Esophagus muscularis mucosa (tissue), 4 donors: Measurements from ENCODE around the gene DYNC2I2. TPM values are rescaled to one million over a fixed set of nuclear protein-coding genes. Genes with fewer than 3 reads are reported as not detected.

Experiments
- DNase-seq: peaks from one replicate; pipeline ENCODE4 v3.0.0-alpha.2; 2017; ENCODE audit errors: extremely low spot score
- H3K27ac ChIP-seq, 4 donors: fragments of 200-600 bp; sonication (generic); replicated peaks in 1 of 4; 1 replicate in 3 of 4; 2 replicates in 1 of 4; pipeline ENCODE4 v1.5.1; 2016 to 2019; ENCODE audit warnings: mild to moderate bottlenecking in 1 of 4
- H3K27me3 ChIP-seq, 4 donors: fragments of 200-600 bp; sonication (generic); one replicate each; pipeline versions ENCODE4 v1.5.1 to v1.6.0; 2016 to 2019
- H3K36me3 ChIP-seq, 4 donors: fragments of 200-600 bp; sonication (generic); one replicate each; pipeline ENCODE4 v1.5.1; 2016 to 2019
- H3K4me1 ChIP-seq, 4 donors: fragments of 200-600 bp; sonication (generic); one replicate each; pipeline ENCODE4 v1.5.1; 2016 to 2019
- H3K4me3 ChIP-seq, 4 donors: fragments of 200-600 bp; sonication (generic); 1 replicate in 2 of 4; 2 replicates in 2 of 4; pipeline ENCODE4 v1.5.1; 2016 to 2019; ENCODE audit warnings: mild to moderate bottlenecking in 4 of 4, moderate library complexity in 1 of 4
- H3K9me3 ChIP-seq, 4 donors: fragments of 200-600 bp; sonication (generic); 1 replicate in 3 of 4; 2 replicates in 1 of 4; pipeline ENCODE4 v1.5.1; 2016 to 2019
- CTCF ChIP-seq, 3 experiments: fragments of 200-600 bp in 2 of 3; fragments of 450-650 bp in 1 of 3; sonication (generic) in 2 of 3; IDR thresholded peaks; one replicate each; pipeline ENCODE4 v1.5.1; 2017 to 2019; ENCODE audit warnings: antibody characterized with exemption in 3 of 3, mild to moderate bottlenecking in 2 of 3, moderate library complexity in 1 of 3
- EP300 ChIP-seq: sonication (generic); formaldehyde crosslinking; IDR thresholded peaks from one replicate; pipeline ENCODE4 v1.6.1; 2017; ENCODE audit warnings: antibody characterized with exemption
- POLR2A ChIP-seq: fragments of 450-650 bp; IDR thresholded peaks from one replicate; pipeline ENCODE4 v1.6.1; 2017; ENCODE audit warnings: antibody characterized with exemption, moderate library complexity, mild to moderate bottlenecking, low read depth
- POLR2AphosphoS5 ChIP-seq, 2 donors: sonication (generic); formaldehyde crosslinking; IDR thresholded peaks; one replicate each; pipeline ENCODE4 v1.6.1; 2017; ENCODE audit warnings: antibody characterized with exemption in 2 of 2
- WGBS: methylation state at CpG from one replicate; pipeline ENCODE4 v1.1.5; 2018; 5-methylcytosine and 5-hydroxymethylcytosine counted together
- intact Hi-C: fragments of 100-400 bp; cut with DNase I; formaldehyde crosslinking; loops from one replicate; pipeline ENCODE4 v1.15.1; 2023
- total RNA-seq, 4 donors: library from RNA; depleted of rRNA; stranded (reverse); fragments of >200 nt; gene quantifications; one replicate each; pipeline versions ENCODE4 v1.1.0 to v1.2.1, GENCODE V29; 2016

DYNC2I2 gene
- total RNA-seq = 10 to 100 TPM; 27.8 to 54.8 (median 39.2) TPM

GRCh38 chr9:128656416-128657343, at the start of gene DYNC2I2:
TSS of gene DYNC2I2 (minus strand) at chr9:128656847. CDS start at chr9:128656726, 121 bp downstream.
- H3K27ac ChIP-seq = peak within 1 kb of the TSS; percentile 87 to 94 (median 90)
- H3K4me3 ChIP-seq = peak within 1 kb of the TSS; percentile 76 to 88 (median 76)
- peaks cover 0 to 14% (median 11%) of the 10 kb centered on the region in 4 donors for H3K4me1 ChIP-seq
- peak; percentile 99 for DNase-seq
- no peak for TF ChIP-seq EP300
- peak; percentile 71 to 83 for TF ChIP-seq POLR2AphosphoS5 (IDR thresholded peaks at IDR 0.05)
- intact Hi-C loops = no loop called here
- no peaks in the 10 kb centered on the region for H3K9me3 ChIP-seq
- H3K27me3 ChIP-seq = no peaks in the 10 kb centered on the region
- H3K36me3 ChIP-seq = no peaks in the 10 kb centered on the region
- WGBS = under 1% methylated on average over 60 of the region's 86 CpGs

- DNase-seq = no peak
- 100% methylated on average over 1 of the region's 1 CpG for WGBS
- Histone ChIP-seq H3K27me3 (no peaks in the 10 kb centered on the region), H3K9me3 (no peaks in the 10 kb centered on the region), H3K36me3 (peaks cover 0 to 23% (median 0%) of the 10 kb centered on the region in 4 donors), H3K4me3 (no peak overlapping the region), H3K4me1 (peaks cover 6 to 27% (median 21%) of the 10 kb centered on the region in 4 donors), H3K27ac (no peak overlapping the region)
- TF ChIP-seq POLR2AphosphoS5 (IDR thresholded peaks at IDR 0.05) = no peak
- no peak for TF ChIP-seq POLR2A
- TF ChIP-seq EP300 = no peak
- TF ChIP-seq CTCF (IDR thresholded peaks at IDR 0.05) = no peak
- intact Hi-C loops = no loop called here
Observed at GRCh38 chr9:128706045-128706444, 49.4 kb upstream of the DYNC2I2 start.

- WGBS = 80% methylated on average over 12 of the region's 36 CpGs
- intact Hi-C loops = no loop called here
Observed at GRCh38 chr9:128705051-128705965, 48.7 kb upstream of the DYNC2I2 start.

GRCh38 chr9:128704356-128704670, 47.7 kb upstream of the DYNC2I2 start:
- Histone ChIP-seq H3K4me1 (peaks cover 6 to 27% (median 21%) of the 10 kb centered on the region in 4 donors), H3K36me3 (peaks cover 0 to 23% (median 0%) of the 10 kb centered on the region in 4 donors), H3K4me3 (peak overlapping the region; percentile 20 to 80 (median 72)), H3K9me3 (no peaks in the 10 kb centered on the region), H3K27me3 (no peaks in the 10 kb centered on the region), H3K27ac (peak overlapping the region; percentile 74 to 85 (median 80))
- TF ChIP-seq EP300 (no peak), CTCF (IDR thresholded peaks at IDR 0.05) (no peak), POLR2AphosphoS5 (IDR thresholded peaks at IDR 0.05) (no peak), POLR2A (no peak)
- no peak for DNase-seq
- 87% methylated on average over 4 of the region's 5 CpGs for WGBS
- intact Hi-C loops = loop anchor here (5.0 kb wide), 1 partner anchor 57 kb away; no protein-coding TSS in a partner anchor

More at GRCh38 chr9:128705051-128705965, 48.7 kb upstream of the DYNC2I2 start:
- Histone ChIP-seq H3K9me3 (no peaks in the 10 kb centered on the region), H3K27me3 (no peaks in the 10 kb centered on the region), H3K36me3 (peaks cover 0 to 23% (median 0%) of the 10 kb centered on the region in 4 donors), H3K4me1 (peaks cover 6 to 27% (median 21%) of the 10 kb centered on the region in 4 donors), H3K27ac (peak overlapping the region in 2 of 4 donors; percentile 74 to 85), H3K4me3 (no peak overlapping the region)
- TF ChIP-seq CTCF (IDR thresholded peaks at IDR 0.05) = no peak
- no peak for TF ChIP-seq EP300
- no peak for TF ChIP-seq POLR2A
- TF ChIP-seq POLR2AphosphoS5 (IDR thresholded peaks at IDR 0.05) = no peak
- DNase-seq = no peak
